SK-N-MC (cell line): Measurements from ENCODE around the gene EPAS1.

Experiments
- EZH2 ChIP-seq: fragments of 200-600 bp; sonication (generic); IDR thresholded peaks from one replicate; pipeline ENCODE4 v1.6.1; 2017; ENCODE audit warnings: antibody characterized with exemption
- FOXP2 ChIP-seq: optimal IDR thresholded peaks from 2 replicates; pipeline ENCODE3; 2011; ENCODE audit warnings: mild to moderate bottlenecking, moderate library complexity; ENCODE audit not compliant: insufficient read depth; ENCODE audit errors: extremely low read length, control extremely low read depth
- POLR2AphosphoS5 ChIP-seq: IDR thresholded peaks from 2 replicates; pipeline ENCODE4 v1.6.1; 2012; ENCODE audit warnings: mild to moderate bottlenecking, low read depth, low read length, borderline replicate concordance

GRCh38 chr2:46299365-46300263, 2.4 kb downstream of the EPAS1 start:
- TF ChIP-seq EZH2 = peak; percentile 21
- TF ChIP-seq FOXP2 = no peak
- no peak for TF ChIP-seq POLR2AphosphoS5
